ENCODE data around the gene TNK2.
A peak's percentile ranks its signal among the peaks of the same experiment; 100 is the strongest.
"Not testable (repeated sequence)": the region's sequence is repeated elsewhere in the genome, so short reads cannot be mapped to it uniquely, and the experiment has no call there.

TNK2 gene

GRCh38 chr3:195916291-195916690 lies 7.9 kb upstream of the TNK2 start:
- no peak for FAIRE-seq

GRCh38 chr3:195914648-195915473 lies 6.5 kb upstream of the TNK2 start:
- peak; percentile 87 for FAIRE-seq

- not testable (repeated sequence) for FAIRE-seq
These were observed 5.8 kb upstream of the TNK2 start for GRCh38 chr3:195914146-195914545.

- FAIRE-seq = no peak
These were observed 5.0 kb upstream of the TNK2 start for GRCh38 chr3:195913382-195913781.

GRCh38 chr3:195911946-195912270 lies 3.6 kb upstream of the TNK2 start:
- FAIRE-seq = no peak

GRCh38 chr3:195911041-195911945 lies 2.9 kb upstream of the TNK2 start:
- FAIRE-seq = no peak

- no peak for FAIRE-seq
These were observed 2.1 kb upstream of the TNK2 start for GRCh38 chr3:195910499-195910845.

DNA sequence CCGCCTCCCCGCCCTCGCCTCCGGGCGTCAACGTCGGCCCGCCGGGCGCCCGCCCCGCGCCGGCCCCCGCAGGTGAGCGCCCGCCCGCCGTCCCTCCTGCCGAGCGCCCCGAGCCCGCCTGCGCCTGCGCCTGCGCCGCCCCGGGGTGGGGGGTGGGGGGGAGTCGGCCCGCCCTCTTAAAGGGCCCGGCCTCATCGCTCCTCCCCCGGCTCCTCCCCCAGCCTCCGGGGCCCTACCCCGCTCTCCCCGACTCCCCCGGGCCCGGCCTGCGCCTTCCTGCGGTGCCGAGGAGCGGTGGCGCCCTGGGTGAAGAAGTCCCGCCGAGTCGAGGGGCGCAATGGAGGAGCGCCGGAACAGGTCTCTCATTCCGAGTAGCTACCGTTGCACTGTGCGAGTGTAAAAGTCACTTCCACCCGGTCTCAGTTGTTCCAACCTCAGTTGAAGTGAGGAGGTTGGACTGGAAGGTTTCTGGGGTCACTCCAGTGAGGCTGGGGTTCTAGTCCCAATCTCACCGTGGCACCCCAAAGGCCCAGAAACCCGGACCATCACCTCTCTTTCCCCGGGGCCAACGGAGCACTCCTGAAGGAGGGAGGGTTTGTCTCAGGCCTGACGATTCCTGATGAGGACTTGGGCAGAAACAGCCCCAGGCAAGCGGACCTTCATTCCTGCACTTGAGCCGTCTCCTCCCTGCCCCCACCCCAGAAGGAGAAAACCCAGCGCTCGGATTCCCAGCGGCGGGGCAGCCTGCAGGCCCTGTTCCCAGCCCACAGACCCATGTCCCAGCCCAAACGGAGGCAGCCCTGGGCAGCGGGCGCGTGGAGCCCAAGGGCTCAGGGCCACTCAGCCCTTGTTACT lies 1.5 kb upstream of the TNK2 start:
- no peak for FAIRE-seq

- no peak for FAIRE-seq
These were observed 587 bp upstream of the TNK2 start for GRCh38 chr3:195908694-195909581.

DNA sequence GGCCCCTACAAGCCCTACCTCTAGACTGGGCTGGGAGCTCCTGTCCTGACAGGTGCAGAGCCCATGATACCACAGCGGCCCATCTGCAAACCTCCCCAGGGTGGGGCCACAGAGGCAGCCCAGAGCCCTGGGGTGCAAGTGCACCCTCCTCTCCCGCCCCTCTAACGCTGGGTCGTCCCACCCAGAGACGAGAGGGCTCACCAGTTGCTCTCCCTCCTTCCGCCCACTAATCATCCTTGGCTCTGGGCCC lies 742 bp downstream of the TNK2 start:
- no peak for FAIRE-seq

DNA sequence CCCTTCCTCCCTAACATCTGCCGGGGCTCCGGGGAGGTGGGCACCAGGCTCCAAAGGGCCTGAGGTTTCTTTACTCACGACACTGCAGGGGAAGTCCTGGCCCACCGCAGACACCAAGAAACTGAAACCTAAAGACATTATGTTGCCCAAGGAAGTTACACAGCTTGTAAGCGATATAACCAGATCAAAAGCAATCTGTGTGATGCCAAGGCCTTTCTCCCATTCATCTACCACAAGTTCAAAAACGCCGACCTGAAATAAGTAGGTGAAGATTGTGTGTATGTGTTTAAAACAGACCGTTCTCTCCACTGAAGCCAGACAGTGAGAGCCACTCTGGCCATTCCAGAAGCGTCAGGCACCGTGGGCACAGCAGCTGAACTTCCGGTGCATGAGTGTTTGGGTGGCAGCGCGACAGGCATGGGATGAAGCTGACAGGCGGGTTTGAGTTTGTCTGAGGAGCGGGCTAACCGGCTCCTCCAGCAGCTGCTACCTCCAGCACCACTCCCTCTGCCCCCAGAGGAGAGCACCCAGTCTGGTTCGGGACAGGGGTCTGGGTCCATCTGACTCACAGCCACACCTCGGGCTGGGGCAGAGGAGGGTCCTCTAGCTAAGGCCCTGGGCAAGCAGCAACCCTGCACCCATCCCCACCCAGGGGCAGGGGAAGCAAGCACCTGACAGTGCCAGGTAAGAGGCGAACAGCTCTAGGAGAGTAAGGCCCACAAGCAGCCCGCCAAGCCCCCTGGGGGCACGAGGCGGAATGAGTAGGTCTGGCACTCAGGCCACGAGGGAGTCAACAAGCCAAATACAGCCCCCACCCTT lies 1.3 kb downstream of the TNK2 start:
- FAIRE-seq = no peak

- FAIRE-seq = no peak
These were observed 2.1 kb downstream of the TNK2 start for GRCh38 chr3:195905970-195906864.

GRCh38 chr3:195904368-195904767 lies 4.0 kb downstream of the TNK2 start:
- no peak for FAIRE-seq

GRCh38 chr3:195903950-195904290 lies 4.4 kb downstream of the TNK2 start:
- no peak for FAIRE-seq

GRCh38 chr3:195902634-195903033 lies 5.7 kb downstream of the TNK2 start:
- FAIRE-seq = not testable (repeated sequence)

- not testable (repeated sequence) for FAIRE-seq
These were observed 6.3 kb downstream of the TNK2 start for GRCh38 chr3:195901836-195902585.

DNA sequence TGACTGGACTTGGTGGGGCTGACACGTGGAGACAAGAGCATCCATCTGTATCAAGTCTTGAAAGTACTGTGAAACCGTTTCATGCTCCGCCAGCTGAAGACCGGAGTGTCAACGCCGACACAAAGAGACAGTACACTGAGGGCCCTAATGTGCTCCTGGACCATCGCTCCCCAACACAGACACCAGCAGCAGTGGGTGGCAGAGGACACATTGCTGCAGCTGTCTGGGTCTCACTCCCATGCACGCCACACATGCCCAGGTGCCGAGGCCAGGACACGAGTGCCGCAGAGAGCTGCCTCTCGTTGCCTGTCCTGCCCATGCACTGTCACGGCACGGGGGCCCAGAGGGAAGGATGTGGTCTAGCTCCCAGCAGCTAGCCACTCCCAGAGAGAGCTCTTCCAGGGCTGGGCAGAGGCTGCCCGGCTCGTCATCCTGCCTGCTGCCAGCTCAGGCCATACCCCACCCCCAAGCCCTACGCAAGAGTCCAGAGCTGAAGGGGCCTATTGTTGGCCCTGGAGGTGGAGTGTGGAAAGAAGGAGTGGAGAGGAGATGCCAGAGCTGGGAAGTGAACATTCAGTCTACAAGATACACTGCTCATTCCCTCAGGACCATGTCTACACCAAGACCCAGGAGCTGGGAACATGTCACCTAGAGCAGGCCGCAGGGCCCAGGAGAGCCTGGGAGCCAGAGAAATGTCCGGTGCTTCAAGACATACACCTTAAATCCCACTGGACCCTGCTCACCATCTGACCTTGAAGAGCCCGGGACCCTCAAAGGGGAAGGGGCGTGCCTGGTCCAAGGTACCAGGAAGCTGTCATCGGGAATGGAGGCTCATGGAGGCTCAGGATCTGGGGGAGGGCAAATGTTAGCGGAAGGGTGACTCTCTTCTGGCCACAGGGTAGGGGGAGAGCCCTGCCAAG lies 7.7 kb downstream of the TNK2 start:
- FAIRE-seq = no peak

DNA sequence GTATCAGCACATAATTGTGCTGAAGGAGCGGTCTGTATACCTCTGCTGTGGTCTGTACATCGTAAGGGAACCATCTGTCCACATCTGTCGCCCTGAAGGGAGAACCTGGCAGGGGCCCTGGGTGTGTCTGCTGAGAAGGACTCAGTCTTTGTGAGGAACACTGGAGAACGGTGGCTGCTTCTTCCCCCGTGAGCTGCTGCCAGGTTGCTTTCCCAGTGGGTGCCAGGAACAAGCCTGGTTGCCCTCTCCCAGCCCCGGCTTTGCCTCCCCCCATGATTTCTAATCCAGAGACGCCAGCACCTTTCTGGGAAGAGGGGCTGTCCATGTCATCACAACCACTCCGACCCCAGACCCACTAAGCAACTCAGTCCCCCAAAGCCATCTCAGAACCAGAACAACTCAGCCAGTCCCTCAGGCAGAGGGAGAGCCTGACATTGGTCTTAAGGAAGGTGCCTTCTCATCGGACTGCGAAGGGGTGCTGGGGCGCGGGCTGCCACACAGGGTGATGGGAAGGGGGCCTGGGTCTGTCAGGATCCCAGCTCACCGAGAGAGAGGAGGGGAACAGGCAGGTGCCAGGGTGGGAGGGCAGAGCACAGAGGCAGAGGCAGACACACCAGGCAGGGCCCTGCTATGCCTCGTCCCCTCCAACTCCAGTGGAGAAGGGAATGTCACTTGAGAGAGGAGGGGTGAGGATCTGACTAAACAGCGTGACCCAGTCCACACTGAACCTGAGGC lies 8.5 kb downstream of the TNK2 start:
- FAIRE-seq = no peak

Measured in A204.1 (cell line).